ENCODE results near the gene SMU1.
A peak's percentile ranks its signal among the peaks of the same experiment; 100 is the strongest.

DNA sequence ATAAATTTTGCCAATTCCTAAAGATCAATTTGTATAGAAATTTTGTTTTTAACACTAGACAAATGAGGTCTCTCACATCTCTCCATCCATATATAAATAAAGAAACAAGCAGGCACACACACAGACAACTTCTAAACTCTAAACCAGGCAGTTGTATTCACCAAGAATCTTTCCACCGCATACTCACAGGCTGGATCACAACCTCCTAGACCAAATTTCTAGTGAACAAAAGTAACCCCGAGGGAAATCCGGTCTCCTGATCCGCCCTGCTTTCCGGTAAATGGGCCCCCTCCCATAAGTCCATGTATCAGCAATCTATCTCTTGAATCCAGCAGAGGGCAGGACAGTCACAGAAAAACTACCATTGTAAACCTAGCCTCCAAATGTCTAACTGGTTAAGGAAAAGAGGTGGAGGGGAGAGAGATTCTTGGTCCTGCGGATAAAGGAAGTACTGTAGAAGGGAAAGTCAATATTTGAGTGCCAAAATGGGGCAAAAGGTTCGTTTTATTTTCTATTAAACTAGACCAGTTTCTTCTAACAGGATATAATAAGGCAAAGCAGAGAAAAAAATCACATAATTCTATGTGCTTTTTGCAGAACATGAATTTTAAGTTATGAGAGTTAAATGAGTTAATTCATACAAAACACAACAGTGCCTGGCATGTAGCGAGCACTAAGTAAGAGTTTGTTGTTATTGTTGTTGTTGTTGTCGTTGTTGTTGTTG lies 4.8 kb upstream of the SMU1 start:
- TF ChIP-seq EP300 (IDR thresholded peaks at IDR 0.05) (no peak), POLR2AphosphoS5 (IDR thresholded peaks at IDR 0.05) (peak; percentile 43 to 66)
- TF ChIP-seq, protein P1, sequence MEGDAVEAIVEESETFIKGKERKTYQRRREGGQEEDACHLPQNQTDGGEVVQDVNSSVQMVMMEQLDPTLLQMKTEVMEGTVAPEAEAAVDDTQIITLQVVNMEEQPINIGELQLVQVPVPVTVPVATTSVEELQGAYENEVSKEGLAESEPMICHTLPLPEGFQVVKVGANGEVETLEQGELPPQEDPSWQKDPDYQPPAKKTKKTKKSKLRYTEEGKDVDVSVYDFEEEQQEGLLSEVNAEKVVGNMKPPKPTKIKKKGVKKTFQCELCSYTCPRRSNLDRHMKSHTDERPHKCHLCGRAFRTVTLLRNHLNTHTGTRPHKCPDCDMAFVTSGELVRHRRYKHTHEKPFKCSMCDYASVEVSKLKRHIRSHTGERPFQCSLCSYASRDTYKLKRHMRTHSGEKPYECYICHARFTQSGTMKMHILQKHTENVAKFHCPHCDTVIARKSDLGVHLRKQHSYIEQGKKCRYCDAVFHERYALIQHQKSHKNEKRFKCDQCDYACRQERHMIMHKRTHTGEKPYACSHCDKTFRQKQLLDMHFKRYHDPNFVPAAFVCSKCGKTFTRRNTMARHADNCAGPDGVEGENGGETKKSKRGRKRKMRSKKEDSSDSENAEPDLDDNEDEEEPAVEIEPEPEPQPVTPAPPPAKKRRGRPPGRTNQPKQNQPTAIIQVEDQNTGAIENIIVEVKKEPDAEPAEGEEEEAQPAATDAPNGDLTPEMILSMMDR (IDR thresholded peaks at IDR 0.05), result peak; percentile 71 to 90 (median 72)

Data from esophagus muscularis mucosa (tissue), 4 donors.